Keratinocyte (primary cell): ENCODE results near the gene ABCC3. TPM values are rescaled to one million over a fixed set of nuclear protein-coding genes. Genes with fewer than 3 reads are reported as not detected.

Experiments
- DNase-seq: peaks from one replicate; pipeline ENCODE4 v3.0.0-alpha.2; 2011; ENCODE audit warnings: low read depth, missing footprints, low spot score
- FAIRE-seq: peaks from 2 replicates; lab custom pipeline; 2011; peaks lifted over from hg19 to GRCh38; lab: Jason Lieb, UNC
- H2AFZ ChIP-seq: 2 replicates; pipeline ENCODE4 v1.6.0; 2012; ENCODE audit warnings: low read length, control low read depth, inconsistent platforms; ENCODE audit not compliant: control insufficient read depth
- H3K27ac ChIP-seq: 2 replicates; pipeline ENCODE4 v1.5.1; 2011; ENCODE audit warnings: low read length; ENCODE audit not compliant: control insufficient read depth, insufficient read depth
- H3K27me3 ChIP-seq: 3 replicates; pipeline ENCODE4 v1.6.0; 2011; ENCODE audit warnings: low read length; ENCODE audit not compliant: control insufficient read depth, insufficient read depth; ENCODE audit errors: extremely low read depth
- H3K36me3 ChIP-seq, 2 experiments: 2 replicates in 1 of 2; 3 replicates in 1 of 2; pipeline ENCODE4 v1.5.1; 2011; ENCODE audit warnings: low read length in 2 of 2, mild to moderate bottlenecking in 1 of 2; ENCODE audit not compliant: control insufficient read depth in 2 of 2, insufficient read depth in 2 of 2; ENCODE audit errors: extremely low read depth in 1 of 2
- H3K4me1 ChIP-seq: 3 replicates; pipeline ENCODE4 v1.5.1; 2011; ENCODE audit warnings: low read length; ENCODE audit not compliant: control insufficient read depth, insufficient read depth; ENCODE audit errors: extremely low read depth
- H3K4me2 ChIP-seq: 3 replicates; pipeline ENCODE4 v1.6.0; 2011; ENCODE audit warnings: low read depth, low read length; ENCODE audit not compliant: control insufficient read depth, insufficient read depth; ENCODE audit errors: extremely low read depth
- H3K4me3 ChIP-seq, 3 experiments: fragments of 200-600 bp in 1 of 3; sonication (generic) in 1 of 3; 2 replicates in 2 of 3; 3 replicates in 1 of 3; pipeline ENCODE4 v1.5.1; 2011 to 2016; ENCODE audit warnings: low read length in 3 of 3, mild to moderate bottlenecking in 3 of 3, control low read depth in 2 of 3, inconsistent platforms in 1 of 3, low read depth in 1 of 3, mixed read lengths in 1 of 3, mixed run types in 1 of 3, moderate library complexity in 1 of 3; ENCODE audit not compliant: control insufficient read depth in 2 of 3, insufficient read depth in 2 of 3; ENCODE audit errors: extremely low read depth in 1 of 3
- H3K79me2 ChIP-seq: 2 replicates; pipeline ENCODE4 v1.6.0; 2012; ENCODE audit warnings: low read length; ENCODE audit not compliant: control insufficient read depth, insufficient read depth
- H3K9ac ChIP-seq: 3 replicates; pipeline ENCODE4 v1.6.0; 2011; ENCODE audit warnings: low read length; ENCODE audit not compliant: control insufficient read depth, insufficient read depth; ENCODE audit errors: extremely low read depth
- H3K9me1 ChIP-seq: 3 replicates; pipeline ENCODE4 v1.6.0; 2011; ENCODE audit warnings: low read length; ENCODE audit not compliant: control insufficient read depth, insufficient read depth; ENCODE audit errors: extremely low read depth
- H3K9me3 ChIP-seq: 2 replicates; pipeline ENCODE4 v1.5.1; 2012; ENCODE audit warnings: low read depth, low read length; ENCODE audit not compliant: control insufficient read depth
- H4K20me1 ChIP-seq: 3 replicates; pipeline ENCODE4 v1.6.0; 2011; ENCODE audit warnings: low read length; ENCODE audit not compliant: control insufficient read depth, insufficient read depth; ENCODE audit errors: extremely low read depth
- EZH2 ChIP-seq: IDR thresholded peaks from one replicate; pipeline ENCODE4 v1.6.1; 2012; ENCODE audit warnings: inconsistent platforms, mild to moderate bottlenecking, low read length, moderate library complexity
- dilution Hi-C: fragments of 300-500 bp; cut with MboI; formaldehyde crosslinking; loops from one replicate; pipeline ENCODE4 v1.7.0; 2020; ENCODE audit warnings: low sequenced_read_pairs; ENCODE audit not compliant: extremely low pct_ligation_motif_present
- polyA plus RNA-seq, 5 experiments: library from polyadenylated mRNA; depleted of rRNA in 3 of 5; stranded (reverse) in 3 of 5; stranded (forward) in 1 of 5; unstranded in 1 of 5; fragments of >200 nt; gene quantifications; 1 replicate in 1 of 5; 2 replicates in 3 of 5; 3 replicates in 1 of 5; pipeline versions ENCODE4 v1.2.1 to v1.2.3, GENCODE V29; 2011 to 2012; ENCODE audit warnings: missing spikeins in 2 of 5, low read depth in 1 of 5, low replicate concordance in 1 of 5
- TF ChIP-seq, protein P1 (sequence below), 3 experiments: IDR thresholded peaks in 1 of 3; conservative IDR thresholded peaks in 1 of 3; optimal IDR thresholded peaks in 1 of 3; 2 replicates in 2 of 3; 3 replicates in 1 of 3; pipeline versions ENCODE3 to v1.5.1; 2011; ENCODE audit warnings: low read length in 3 of 3, mild to moderate bottlenecking in 3 of 3, moderate library complexity in 2 of 3, control low read depth in 1 of 3, inconsistent platforms in 1 of 3; ENCODE audit not compliant: insufficient read depth in 2 of 3; ENCODE audit errors: extremely low read depth in 1 of 3

The ABCC3 gene
- polyA plus RNA-seq, 1 donor (not counting 4 experiments of a cell fraction or from before 2014, with no cell fraction given), result 41.7 TPM

DNA sequence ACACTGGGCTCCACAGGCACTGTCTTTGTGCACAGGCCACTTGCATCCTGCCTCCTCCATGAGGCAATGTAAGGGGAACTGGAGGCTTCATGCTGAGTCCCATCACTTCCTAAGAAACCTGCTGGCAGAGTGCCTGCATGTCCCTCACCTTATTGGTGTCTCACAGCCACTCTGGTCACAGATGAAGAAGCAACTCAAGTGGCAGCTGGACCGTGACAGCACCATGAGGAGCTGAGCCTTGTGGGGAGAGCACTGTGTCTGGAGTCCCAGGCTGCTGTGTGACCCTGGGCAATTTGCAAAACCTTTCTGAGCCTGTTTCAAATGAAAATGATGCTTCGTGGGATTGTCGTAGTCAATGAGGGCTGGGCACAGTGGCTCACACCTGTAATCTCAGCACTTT lies 53.6 kb downstream of the ABCC3 start:
- peaks cover 7 to 32% of the 10 kb centered on the region in 2 experiments for H3K36me3 ChIP-seq
- H4K20me1 ChIP-seq, result no peaks in the 10 kb centered on the region
- FAIRE-seq, result no peak
- no peak overlapping the region for H2AFZ ChIP-seq
- no peaks in the 10 kb centered on the region for H3K27me3 ChIP-seq
- H3K4me1 ChIP-seq, result peaks cover 21% of the 10 kb centered on the region
- TF ChIP-seq, protein P1, sequence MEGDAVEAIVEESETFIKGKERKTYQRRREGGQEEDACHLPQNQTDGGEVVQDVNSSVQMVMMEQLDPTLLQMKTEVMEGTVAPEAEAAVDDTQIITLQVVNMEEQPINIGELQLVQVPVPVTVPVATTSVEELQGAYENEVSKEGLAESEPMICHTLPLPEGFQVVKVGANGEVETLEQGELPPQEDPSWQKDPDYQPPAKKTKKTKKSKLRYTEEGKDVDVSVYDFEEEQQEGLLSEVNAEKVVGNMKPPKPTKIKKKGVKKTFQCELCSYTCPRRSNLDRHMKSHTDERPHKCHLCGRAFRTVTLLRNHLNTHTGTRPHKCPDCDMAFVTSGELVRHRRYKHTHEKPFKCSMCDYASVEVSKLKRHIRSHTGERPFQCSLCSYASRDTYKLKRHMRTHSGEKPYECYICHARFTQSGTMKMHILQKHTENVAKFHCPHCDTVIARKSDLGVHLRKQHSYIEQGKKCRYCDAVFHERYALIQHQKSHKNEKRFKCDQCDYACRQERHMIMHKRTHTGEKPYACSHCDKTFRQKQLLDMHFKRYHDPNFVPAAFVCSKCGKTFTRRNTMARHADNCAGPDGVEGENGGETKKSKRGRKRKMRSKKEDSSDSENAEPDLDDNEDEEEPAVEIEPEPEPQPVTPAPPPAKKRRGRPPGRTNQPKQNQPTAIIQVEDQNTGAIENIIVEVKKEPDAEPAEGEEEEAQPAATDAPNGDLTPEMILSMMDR (optimal IDR thresholded peaks at IDR 0.05 in 1 of 3, IDR thresholded peaks at IDR 0.05 in 1 of 3, conservative IDR thresholded peaks at IDR 0.05 in 1 of 3; ENCODE audit: extremely low read depth in 1 of 3, insufficient read depth in 2 of 3, low read length in 3 of 3), result no peak
- no peak for TF ChIP-seq EZH2
- H3K79me2 ChIP-seq, result no peaks in the 10 kb centered on the region
- no peak overlapping the region for H3K4me3 ChIP-seq
- H3K4me2 ChIP-seq, result no peak overlapping the region
- no peaks in the 10 kb centered on the region for H3K9me1 ChIP-seq
- H3K9me3 ChIP-seq, result no peaks in the 10 kb centered on the region
- dilution Hi-C loops, result no loop called here
- no peak overlapping the region for H3K27ac ChIP-seq
- DNase-seq, result no peak
- no peak overlapping the region for H3K9ac ChIP-seq

DNA sequence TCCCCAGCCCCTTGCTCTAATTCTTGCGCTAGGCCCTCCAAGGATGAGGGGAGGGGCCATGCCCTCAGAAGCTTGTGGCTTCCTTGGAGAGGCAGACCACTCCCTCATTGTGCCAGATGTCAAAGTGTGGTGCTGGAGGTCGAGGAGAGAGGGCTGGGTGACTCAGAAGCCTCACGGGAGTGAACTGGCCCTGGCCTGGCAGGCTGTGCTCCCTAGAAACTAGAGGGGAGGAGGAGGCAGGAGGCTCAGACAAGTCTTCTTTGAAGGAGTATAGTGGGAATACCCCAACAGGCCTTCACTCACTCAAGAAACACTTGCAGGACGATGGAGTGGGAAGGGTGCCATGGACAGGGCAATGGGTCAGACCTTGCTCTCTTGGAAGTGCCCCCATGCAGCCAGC lies 54.6 kb downstream of the ABCC3 start:
- Histone ChIP-seq H3K9me3 (no peaks in the 10 kb centered on the region), H3K27ac (no peak overlapping the region), H2AFZ (no peak overlapping the region), H3K9ac (no peak overlapping the region), H3K36me3 (peaks cover 11 to 37% of the 10 kb centered on the region in 2 experiments), H3K79me2 (no peaks in the 10 kb centered on the region), H3K9me1 (no peaks in the 10 kb centered on the region), H3K4me2 (no peak overlapping the region), H3K4me1 (peaks cover 21% of the 10 kb centered on the region), H3K27me3 (no peaks in the 10 kb centered on the region), H3K4me3 (no peak overlapping the region), H4K20me1 (no peaks in the 10 kb centered on the region)
- dilution Hi-C loops, result no loop called here
- DNase-seq (no peak), FAIRE-seq (no peak)
- TF ChIP-seq EZH2, result no peak
- TF ChIP-seq, protein P1 (optimal IDR thresholded peaks at IDR 0.05 in 1 of 3, IDR thresholded peaks at IDR 0.05 in 1 of 3, conservative IDR thresholded peaks at IDR 0.05 in 1 of 3; ENCODE audit: extremely low read depth in 1 of 3, insufficient read depth in 2 of 3, low read length in 3 of 3), result no peak
